HG03432 (cell line): ENCODE data around the gene CHST3.
"Not testable (repeated sequence)": the region's sequence is repeated elsewhere in the genome, so short reads cannot be mapped to it uniquely, and the experiment has no call there.

ENCODE experiments used
- ATAC-seq: cut with Tn5 transposase; IDR thresholded peaks from one replicate; pipeline ENCODE4 v1.9.1; 2021; ENCODE audit warnings: mild to moderate bottlenecking, moderate library complexity; ENCODE audit not compliant: unreplicated experiment

The CHST3 gene, protein sequence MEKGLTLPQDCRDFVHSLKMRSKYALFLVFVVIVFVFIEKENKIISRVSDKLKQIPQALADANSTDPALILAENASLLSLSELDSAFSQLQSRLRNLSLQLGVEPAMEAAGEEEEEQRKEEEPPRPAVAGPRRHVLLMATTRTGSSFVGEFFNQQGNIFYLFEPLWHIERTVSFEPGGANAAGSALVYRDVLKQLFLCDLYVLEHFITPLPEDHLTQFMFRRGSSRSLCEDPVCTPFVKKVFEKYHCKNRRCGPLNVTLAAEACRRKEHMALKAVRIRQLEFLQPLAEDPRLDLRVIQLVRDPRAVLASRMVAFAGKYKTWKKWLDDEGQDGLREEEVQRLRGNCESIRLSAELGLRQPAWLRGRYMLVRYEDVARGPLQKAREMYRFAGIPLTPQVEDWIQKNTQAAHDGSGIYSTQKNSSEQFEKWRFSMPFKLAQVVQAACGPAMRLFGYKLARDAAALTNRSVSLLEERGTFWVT

GRCh38 chr10:71964098-71964742 is at the start of gene CHST3:
Gene CHST3, plus strand, starts transcription at chr10:71964395. Its CDS starts 41,448 bp downstream, at chr10:72005843.
- ATAC-seq = no peak

DNA sequence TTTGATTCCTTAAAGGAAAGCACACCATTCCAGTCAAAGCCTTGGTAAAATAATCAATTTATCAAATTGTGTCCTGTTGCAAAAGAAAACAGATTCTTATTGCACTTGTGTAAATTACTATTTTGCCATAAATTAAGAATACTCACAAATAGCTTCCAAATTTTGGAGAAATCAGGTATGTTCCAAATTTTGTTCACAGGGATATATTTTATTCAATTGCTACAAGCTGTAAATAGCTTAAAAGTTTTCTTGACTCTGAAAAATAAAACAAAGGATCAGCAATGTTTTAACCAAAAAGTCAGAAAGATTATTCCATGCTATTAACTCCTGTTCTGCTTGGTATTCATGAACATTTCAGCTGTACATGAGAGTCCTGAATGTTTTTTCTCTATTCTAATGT is 47.4 kb upstream of the CHST3 start:
- ATAC-seq = no peak

- no peak for ATAC-seq
Observed at GRCh38 chr10:71918992-71919391, 45.2 kb upstream of the CHST3 start.

GRCh38 chr10:71919956-71920539 is 44.1 kb upstream of the CHST3 start:
- ATAC-seq = not testable (repeated sequence)

DNA sequence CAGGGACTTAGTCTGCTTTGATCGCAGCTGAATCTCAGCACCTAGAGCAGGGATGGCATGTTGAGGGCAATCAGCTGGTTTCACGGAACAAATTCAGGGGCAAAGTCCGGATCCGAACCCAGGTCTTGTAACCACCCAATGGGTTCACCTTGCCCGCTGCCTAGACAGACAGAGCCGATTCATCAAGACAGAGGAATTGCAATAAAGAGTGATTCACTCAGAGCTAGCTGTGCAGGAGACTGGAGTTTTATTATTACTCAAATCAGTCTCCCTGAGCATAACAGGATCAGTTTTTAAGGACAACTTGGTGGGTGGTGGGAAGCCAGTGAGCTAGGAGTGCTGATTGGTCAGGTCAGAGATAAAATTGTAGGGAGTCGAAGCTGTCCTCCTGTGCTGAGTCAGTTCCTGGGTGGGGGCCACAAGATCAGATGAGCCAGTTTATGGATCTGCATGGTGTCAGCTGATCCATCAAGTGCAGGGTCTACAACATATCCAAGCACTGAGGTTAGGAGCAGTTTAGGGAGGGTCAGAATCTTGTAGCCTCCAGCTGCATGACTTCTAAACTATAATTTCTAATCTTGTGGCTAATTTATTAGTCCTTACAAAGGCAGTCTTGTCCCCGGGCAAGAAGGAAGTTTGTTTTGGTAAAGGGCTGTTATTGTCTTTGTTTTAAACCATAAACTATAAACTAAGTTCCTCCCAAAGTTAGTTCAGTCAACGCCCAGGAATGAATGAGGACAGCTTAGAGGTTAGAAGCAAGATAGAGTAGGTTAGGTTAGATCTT is 43.5 kb upstream of the CHST3 start:
- no peak for ATAC-seq

DNA sequence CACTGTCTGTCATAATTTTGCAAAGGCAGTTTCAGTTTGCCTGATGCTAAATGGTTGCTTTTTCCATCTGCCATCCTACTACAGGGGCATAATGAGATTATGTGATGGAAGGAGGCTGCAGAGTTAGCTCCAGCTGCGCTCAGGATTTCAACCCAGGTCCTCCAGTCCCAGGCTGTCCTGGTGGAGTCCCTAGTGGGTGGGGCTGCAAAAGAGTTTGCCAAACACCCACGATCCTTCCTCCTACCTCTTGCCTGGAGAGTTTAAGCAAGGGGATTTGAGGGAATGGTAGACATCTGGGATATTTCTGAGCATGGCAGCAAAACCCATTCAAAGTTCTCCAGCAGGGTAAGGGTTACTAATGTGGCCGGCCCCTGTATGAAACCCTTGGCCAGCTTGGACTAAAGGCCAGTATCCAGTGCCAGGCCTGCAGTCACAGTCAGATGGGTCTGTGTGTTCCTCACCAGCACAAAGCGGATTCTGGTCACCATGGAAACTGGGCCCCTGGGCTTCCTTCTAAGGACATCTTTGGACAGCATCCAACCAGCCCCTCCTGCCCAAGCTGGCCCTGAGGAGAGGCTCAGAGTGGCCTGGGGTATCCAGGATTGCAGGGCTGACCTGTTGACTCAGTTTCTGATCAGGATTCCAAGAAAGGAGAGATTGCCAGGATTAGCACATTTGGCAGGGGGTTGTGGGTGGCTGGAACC is 42.7 kb upstream of the CHST3 start:
- ATAC-seq = no peak

DNA sequence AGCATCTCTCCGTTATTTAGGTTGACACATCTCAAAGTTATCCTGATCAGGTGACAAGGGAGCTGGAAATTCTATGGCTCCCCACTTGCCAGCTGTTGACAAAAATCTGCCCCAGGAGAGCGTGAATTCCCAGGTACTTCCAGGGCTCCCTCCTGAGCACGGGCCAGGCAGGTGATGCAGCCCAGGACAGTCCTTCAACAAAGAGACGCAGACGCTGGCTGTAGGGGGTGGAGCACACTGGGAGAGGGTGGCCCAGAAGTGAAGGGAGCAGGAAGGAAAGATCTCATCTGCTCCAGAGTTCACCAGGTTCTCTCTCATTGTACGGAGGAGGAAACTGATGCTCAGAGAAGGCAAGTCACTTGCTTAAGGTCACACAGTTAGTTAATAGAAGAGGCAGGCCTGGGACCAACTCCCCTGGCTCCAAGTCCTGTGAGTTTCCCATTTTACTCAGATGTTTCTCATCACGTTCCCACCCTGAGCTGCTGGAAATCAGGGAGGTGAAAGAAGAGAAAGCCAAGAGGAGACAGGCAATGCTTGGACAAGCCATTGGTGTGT is 41.0 kb upstream of the CHST3 start:
- ATAC-seq = no peak

GRCh38 chr10:71924771-71925170 is 39.4 kb upstream of the CHST3 start:
- ATAC-seq = no peak

DNA sequence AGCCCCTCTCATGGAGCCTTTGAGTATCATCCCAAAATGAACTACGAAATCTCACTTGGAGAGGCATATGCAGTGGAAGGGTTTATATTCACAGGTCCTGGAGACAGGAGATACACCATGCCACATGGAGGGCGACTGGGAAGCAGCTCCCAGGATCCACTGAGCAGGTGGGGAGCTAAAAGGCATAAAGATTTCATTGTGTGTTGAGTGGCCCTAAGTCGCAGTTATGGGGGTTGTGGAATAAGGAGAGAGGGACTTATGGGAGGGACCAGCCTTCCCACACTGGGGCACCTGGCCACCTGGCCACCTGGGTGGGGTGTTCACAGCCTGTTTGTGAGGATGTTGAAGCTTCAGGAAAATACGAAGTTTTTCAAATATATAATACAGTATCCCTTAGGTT is 37.0 kb upstream of the CHST3 start:
- ATAC-seq = no peak

GRCh38 chr10:71927776-71928592 is 36.2 kb upstream of the CHST3 start:
- ATAC-seq = no peak

GRCh38 chr10:71931295-71931694 is 32.9 kb upstream of the CHST3 start:
- ATAC-seq = no peak

DNA sequence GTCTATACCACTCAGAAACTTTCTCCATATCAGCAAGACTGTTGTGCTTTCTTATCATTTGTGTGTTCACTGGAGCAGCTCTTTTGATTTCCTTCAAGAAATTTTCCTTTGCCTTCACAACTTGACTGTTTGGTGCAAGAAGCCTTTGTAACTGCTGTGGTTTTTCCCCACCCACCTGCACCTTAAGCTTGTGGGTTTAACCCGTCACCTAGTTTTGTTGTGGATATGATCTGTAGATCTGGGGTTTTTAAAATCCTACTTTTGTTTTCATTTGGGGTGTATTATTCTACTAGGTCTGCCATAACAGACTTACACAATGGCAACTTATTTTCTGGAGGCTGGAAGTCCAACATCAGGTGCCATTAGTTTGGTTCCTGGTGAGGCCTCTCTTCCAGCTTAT is 30.5 kb upstream of the CHST3 start:
- ATAC-seq = no peak

DNA sequence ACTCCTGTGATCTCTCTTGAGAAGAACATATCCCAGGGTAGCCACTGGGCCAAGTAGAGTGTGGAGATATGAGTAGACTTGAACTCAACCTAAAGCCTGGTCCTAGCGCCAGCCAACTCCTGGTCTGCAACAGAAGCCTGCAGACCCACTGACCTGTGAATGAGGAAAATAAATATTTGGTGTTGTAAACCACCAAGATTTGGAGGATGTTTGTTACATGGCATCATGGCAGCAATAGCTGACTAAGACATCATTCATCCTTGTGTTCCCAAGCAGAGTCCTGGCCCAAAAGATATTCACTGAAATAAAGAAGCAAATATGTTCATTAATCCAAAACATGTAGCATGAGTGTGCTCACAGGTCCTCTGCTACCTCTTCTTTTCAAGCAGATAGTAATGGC is 26.0 kb upstream of the CHST3 start:
- ATAC-seq = no peak

DNA sequence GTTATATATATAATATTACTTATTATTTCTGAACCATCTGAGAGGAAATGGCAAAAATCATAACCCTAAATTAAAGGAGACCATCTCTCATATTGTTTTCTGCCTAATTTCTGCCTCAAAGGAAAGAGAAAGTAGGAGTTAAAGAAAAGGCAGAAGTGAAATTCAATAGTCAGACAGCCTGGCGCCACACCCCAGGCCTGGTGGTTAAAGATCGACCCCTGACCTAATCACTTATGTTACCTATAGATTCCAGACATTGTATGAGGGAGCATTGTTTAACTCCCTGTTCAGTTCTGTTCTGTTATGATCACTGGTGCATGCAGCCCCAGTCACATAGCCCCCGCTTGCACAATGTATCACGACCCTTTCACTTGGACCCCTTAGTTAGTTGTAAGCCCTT is 24.9 kb upstream of the CHST3 start:
- no peak for ATAC-seq

GRCh38 chr10:71939861-71940474 is 24.2 kb upstream of the CHST3 start:
- no peak for ATAC-seq

DNA sequence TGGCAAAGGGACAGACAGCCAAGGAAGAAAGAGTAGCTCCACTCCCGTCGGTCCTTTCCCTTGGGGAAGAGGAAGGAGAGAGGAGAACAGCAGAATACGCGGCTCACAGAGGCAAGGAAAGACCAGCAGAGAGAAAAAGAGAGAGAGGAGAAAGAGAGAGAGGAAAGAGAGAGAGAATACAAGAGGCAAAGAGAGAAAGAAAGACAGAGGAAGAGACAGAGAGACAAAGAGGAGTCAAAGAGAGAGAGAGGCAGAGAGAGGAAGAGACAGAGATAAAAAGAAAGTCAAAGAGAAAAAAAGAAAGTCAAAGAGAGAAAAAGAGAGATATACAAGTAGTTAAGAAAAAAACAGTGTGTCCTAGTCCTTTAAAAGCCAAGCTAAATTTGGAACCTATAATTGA is 23.4 kb upstream of the CHST3 start:
- ATAC-seq = no peak

GRCh38 chr10:71941318-71941717 is 22.9 kb upstream of the CHST3 start:
- no peak for ATAC-seq

GRCh38 chr10:71945819-71946474 is 18.2 kb upstream of the CHST3 start:
- ATAC-seq = no peak
